Thoracic aorta (tissue), 2 donors: ENCODE results near the gene EIF3A. TPM values are rescaled to one million over a fixed set of nuclear protein-coding genes. Genes with fewer than 3 reads are reported as not detected.
A peak's percentile ranks its signal among the peaks of the same experiment; 100 is the strongest.
"Not testable (repeated sequence)": the region's sequence is repeated elsewhere in the genome, so short reads cannot be mapped to it uniquely, and the experiment has no call there.

Experiments used
- ATAC-seq: fragments of 150-250 bp; one replicate; pipeline ENCODE4 v1.8.0; 2017; ENCODE audit warnings: low read depth; ENCODE audit not compliant: insufficient number of reproducible peaks, low FRiP score
- DNase-seq: peaks from one replicate; pipeline ENCODE4 v3.0.0-alpha.2; 2020; ENCODE audit warnings: low spot score
- H3K27ac ChIP-seq, 2 donors: fragments of 200-600 bp; sonication (generic); 1 replicate in 1 of 2; 2 replicates in 1 of 2; pipeline ENCODE4 v1.5.1; 2016; ENCODE audit warnings: mild to moderate bottlenecking in 2 of 2, moderate library complexity in 2 of 2
- H3K27me3 ChIP-seq: fragments of 200-600 bp; sonication (generic); replicated peaks from 2 replicates; pipeline ENCODE4 v1.6.0; 2016; ENCODE audit warnings: mild to moderate bottlenecking; ENCODE audit not compliant: insufficient read depth
- H3K36me3 ChIP-seq: fragments of 200-600 bp; sonication (generic); one replicate; pipeline ENCODE4 v1.5.1; 2016
- H3K4me1 ChIP-seq, 2 donors: fragments of 200-600 bp; sonication (generic); 1 replicate in 1 of 2; 2 replicates in 1 of 2; pipeline versions ENCODE4 v1.5.1 to v1.6.0; 2016; ENCODE audit warnings: low read depth in 2 of 2, mild to moderate bottlenecking in 1 of 2; ENCODE audit not compliant: control insufficient read depth in 1 of 2
- H3K4me3 ChIP-seq: fragments of 200-600 bp; sonication (generic); 2 replicates; pipeline ENCODE4 v1.5.1; 2016; ENCODE audit warnings: mild to moderate bottlenecking
- H3K9me3 ChIP-seq: fragments of 200-600 bp; sonication (generic); 2 replicates; pipeline ENCODE4 v1.5.1; 2016
- total RNA-seq, 2 donors: library from RNA; depleted of rRNA; stranded (reverse); fragments of >200 nt; gene quantifications; one replicate each; pipeline versions ENCODE4 v1.1.0 to v1.2.3, GENCODE V29; 2016
- TF ChIP-seq, protein P1 (sequence below): fragments of 200-600 bp; sonication (generic); IDR thresholded peaks from one replicate; pipeline ENCODE4 v1.5.1; 2019; ENCODE audit warnings: antibody characterized with exemption

The EIF3A gene
- total RNA-seq, 2 donors from 2014 or later = 70.8 to 135 TPM

DNA sequence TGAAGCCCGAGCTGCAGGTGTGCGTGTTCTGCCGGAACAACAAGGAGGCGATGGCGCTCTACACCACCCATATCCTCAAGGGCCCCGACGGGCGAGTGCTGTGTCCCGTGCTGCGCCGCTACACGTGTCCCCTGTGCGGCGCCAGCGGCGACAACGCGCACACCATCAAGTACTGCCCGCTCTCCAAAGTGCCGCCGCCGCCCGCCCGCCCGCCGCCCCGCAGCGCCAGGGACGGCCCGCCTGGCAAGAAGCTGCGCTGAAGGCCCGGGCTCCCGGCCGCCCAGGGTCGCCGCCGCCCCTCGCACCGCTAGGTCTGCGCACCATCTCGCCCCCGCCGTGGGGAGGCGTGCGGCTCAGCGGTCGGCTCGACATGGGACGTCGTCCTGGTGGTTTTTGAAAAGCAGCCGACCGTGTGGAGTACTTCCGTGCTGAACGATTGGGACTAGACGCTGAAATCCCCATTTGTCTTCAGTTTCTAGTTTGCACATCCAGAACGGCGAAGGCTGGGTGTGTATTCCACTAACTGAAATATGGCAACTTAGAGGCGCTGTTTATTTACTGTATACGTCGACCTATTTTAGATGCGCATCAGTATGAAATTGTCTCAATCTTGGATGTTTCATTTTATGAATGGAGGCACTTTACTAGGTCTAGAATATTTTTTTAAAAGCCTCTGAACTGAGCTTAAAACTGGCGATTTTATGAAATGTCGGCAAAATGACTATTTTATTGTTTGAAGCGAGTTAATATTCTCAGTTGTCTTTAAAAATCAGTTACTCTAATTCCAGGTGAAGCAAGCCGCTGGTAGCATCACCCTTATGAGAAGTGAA is 50.0 kb downstream of the EIF3A start:
- Histone ChIP-seq H3K4me3 (peak overlapping the region; percentile 73), H3K4me1 (peaks cover 10 to 37% of the 10 kb centered on the region in 2 donors), H3K27me3 (no peaks in the 10 kb centered on the region), H3K27ac (no peak overlapping the region), H3K9me3 (no peaks in the 10 kb centered on the region), H3K36me3 (peaks cover 16% of the 10 kb centered on the region)
- DNase-seq (no peak), ATAC-seq (no peak)
- TF ChIP-seq, protein P1, sequence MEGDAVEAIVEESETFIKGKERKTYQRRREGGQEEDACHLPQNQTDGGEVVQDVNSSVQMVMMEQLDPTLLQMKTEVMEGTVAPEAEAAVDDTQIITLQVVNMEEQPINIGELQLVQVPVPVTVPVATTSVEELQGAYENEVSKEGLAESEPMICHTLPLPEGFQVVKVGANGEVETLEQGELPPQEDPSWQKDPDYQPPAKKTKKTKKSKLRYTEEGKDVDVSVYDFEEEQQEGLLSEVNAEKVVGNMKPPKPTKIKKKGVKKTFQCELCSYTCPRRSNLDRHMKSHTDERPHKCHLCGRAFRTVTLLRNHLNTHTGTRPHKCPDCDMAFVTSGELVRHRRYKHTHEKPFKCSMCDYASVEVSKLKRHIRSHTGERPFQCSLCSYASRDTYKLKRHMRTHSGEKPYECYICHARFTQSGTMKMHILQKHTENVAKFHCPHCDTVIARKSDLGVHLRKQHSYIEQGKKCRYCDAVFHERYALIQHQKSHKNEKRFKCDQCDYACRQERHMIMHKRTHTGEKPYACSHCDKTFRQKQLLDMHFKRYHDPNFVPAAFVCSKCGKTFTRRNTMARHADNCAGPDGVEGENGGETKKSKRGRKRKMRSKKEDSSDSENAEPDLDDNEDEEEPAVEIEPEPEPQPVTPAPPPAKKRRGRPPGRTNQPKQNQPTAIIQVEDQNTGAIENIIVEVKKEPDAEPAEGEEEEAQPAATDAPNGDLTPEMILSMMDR = no peak

DNA sequence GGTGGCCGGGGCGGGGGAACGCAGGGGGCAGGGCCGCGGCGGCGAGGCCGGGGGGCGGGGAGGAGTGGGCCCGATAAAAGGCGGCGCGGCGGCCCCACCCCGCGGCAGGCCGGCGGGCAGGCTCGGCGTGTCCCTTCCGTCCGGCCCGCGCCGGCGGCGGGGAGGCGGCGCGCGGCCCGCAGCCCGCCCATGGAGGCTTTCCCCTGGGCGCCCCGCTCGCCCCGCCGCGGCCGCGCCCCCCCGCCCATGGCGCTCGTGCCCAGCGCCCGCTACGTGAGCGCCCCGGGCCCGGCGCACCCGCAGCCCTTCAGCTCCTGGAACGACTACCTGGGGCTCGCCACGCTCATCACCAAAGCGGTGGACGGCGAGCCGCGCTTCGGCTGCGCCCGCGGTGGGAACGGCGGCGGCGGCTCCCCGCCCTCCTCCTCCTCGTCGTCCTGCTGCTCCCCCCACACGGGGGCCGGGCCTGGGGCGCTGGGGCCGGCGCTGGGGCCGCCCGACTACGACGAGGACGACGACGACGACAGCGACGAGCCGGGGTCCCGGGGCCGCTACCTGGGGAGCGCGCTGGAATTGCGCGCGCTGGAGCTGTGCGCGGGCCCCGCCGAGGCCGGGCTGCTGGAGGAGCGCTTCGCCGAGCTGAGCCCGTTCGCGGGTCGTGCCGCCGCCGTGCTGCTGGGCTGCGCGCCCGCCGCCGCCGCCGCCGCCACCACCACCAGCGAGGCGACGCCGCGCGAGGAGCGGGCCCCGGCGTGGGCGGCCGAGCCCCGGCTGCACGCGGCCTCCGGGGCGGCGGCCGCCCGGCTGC is 50.8 kb downstream of the EIF3A start, which contains the start of gene NANOS1:
TSS of gene NANOS1 (plus strand) at position 102 of the 808 bp plus-strand sequence. CDS start at position 190, 88 bp downstream.
- Histone ChIP-seq H3K36me3 (peaks cover 16% of the 10 kb centered on the region), H3K9me3 (no peaks in the 10 kb centered on the region), H3K27ac (peak within 1 kb of the TSS; percentile 64 to 83), H3K4me1 (peaks cover 16 to 45% of the 10 kb centered on the region in 2 donors), H3K27me3 (no peaks in the 10 kb centered on the region), H3K4me3 (peak within 1 kb of the TSS; percentile 73)
- peak; percentile 19 for ATAC-seq
- no peak for DNase-seq
- TF ChIP-seq, protein P1 = no peak

- peak overlapping the region; percentile 64 to 83 for H3K27ac ChIP-seq
- peaks cover 11% of the 10 kb centered on the region for H3K36me3 ChIP-seq
- peaks cover 16 to 53% of the 10 kb centered on the region in 2 donors for H3K4me1 ChIP-seq
- ATAC-seq (peak; percentile 19), DNase-seq (peak; percentile 77)
- no peaks in the 10 kb centered on the region for H3K27me3 ChIP-seq
- peak overlapping the region; percentile 65 for H3K4me3 ChIP-seq
- TF ChIP-seq, protein P1 = no peak
- no peaks in the 10 kb centered on the region for H3K9me3 ChIP-seq
These were observed 51.6 kb downstream of the EIF3A start for GRCh38 chr10:119028900-119029612.

DNA sequence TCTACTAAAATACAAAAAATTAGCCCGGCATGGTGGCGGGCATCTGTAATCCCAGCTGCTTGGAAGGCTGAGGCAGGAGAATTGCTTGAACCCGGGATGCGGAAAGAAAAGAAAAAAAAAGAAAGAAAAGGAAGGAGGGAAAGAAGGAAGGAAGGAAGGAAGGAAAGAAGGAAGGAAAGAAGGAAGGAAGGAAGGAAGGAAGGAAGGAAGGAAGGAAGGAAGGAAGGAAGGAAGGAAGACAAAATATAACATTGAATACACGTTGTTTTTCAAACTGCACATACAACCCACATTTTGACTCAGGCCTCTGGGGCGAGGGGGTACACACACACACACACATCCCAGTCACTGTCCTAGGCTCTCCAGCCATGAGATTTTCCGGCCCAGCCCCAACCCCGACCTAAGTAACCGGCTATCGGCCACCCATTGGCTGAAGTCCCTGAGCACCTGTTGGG is 52.1 kb downstream of the EIF3A start:
- not testable (repeated sequence) for H3K36me3 ChIP-seq, H3K9me3 ChIP-seq, DNase-seq, ATAC-seq, H3K27me3 ChIP-seq
- H3K4me3 ChIP-seq = peak overlapping the region; percentile 65
- H3K27ac ChIP-seq = peak overlapping the region; percentile 64 to 90
- peaks cover 16 to 59% of the 10 kb centered on the region in 2 donors for H3K4me1 ChIP-seq

- Histone ChIP-seq H3K4me1 (peaks cover 16 to 67% of the 10 kb centered on the region in 2 donors), H3K9me3 (no peaks in the 10 kb centered on the region), H3K27me3 (no peaks in the 10 kb centered on the region), H3K4me3 (peak overlapping the region; percentile 22), H3K27ac (peak overlapping the region; percentile 90 to 91), H3K36me3 (no peaks in the 10 kb centered on the region)
- ATAC-seq (no peak), DNase-seq (no peak)
- TF ChIP-seq, protein P1 = no peak
These were observed 54.1 kb downstream of the EIF3A start for GRCh38 chr10:119026301-119027110.
